Upper lobe of left lung (tissue), 4 donors: ENCODE results near the gene FLYWCH2.

Experiments
- CTCF ChIP-seq, 6 experiments: fragments of 450-650 bp in 4 of 6; fragments of 200-600 bp in 2 of 6; sonication (generic) in 2 of 6; IDR thresholded peaks; one replicate each; pipeline ENCODE4 v1.5.1; 2016 to 2019; ENCODE audit warnings: antibody characterized with exemption in 6 of 6
- EP300 ChIP-seq, 4 donors: sonication (generic); formaldehyde crosslinking; IDR thresholded peaks; one replicate each; pipeline ENCODE4 v1.5.1; 2017; ENCODE audit warnings: antibody characterized with exemption in 4 of 4, control low read depth in 2 of 4
- POLR2A ChIP-seq, 4 donors: fragments of 450-650 bp; IDR thresholded peaks; one replicate each; pipeline ENCODE4 v1.5.1; 2016 to 2017; ENCODE audit warnings: antibody characterized with exemption in 4 of 4, mild to moderate bottlenecking in 2 of 4

DNA sequence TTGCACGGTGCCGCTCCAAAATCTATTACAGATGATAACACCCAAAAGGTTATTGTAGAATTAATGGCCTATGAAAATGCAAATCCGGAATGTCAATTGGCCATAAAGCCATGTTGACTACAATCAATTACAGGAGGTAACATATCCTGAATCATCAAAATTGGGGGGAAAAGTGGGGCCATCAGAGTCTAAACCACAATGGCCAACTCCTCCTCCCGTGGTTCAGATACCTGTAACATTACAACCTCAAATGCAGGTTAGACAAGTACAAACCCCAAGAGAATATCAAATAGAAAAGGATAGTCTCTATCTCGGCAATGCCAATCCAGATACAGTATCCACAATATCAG is 43.6 kb downstream of the FLYWCH2 start:
- TF ChIP-seq POLR2A (IDR thresholded peaks at IDR 0.05) (no peak), CTCF (IDR thresholded peaks at IDR 0.05) (no peak), EP300 (IDR thresholded peaks at IDR 0.05) (no peak)
